GM18519 (cell line): ENCODE measurements around the gene ZFYVE28.

Experiments used
- ATAC-seq: cut with Tn5 transposase; IDR thresholded peaks from one replicate; pipeline ENCODE4 v1.9.1; 2021; ENCODE audit warnings: mild to moderate bottlenecking, moderate library complexity; ENCODE audit not compliant: unreplicated experiment, low FRiP score

Gene ZFYVE28

GRCh38 chr4:2335729-2336101 is 82.7 kb downstream of the ZFYVE28 start:
- ATAC-seq, result no peak

DNA sequence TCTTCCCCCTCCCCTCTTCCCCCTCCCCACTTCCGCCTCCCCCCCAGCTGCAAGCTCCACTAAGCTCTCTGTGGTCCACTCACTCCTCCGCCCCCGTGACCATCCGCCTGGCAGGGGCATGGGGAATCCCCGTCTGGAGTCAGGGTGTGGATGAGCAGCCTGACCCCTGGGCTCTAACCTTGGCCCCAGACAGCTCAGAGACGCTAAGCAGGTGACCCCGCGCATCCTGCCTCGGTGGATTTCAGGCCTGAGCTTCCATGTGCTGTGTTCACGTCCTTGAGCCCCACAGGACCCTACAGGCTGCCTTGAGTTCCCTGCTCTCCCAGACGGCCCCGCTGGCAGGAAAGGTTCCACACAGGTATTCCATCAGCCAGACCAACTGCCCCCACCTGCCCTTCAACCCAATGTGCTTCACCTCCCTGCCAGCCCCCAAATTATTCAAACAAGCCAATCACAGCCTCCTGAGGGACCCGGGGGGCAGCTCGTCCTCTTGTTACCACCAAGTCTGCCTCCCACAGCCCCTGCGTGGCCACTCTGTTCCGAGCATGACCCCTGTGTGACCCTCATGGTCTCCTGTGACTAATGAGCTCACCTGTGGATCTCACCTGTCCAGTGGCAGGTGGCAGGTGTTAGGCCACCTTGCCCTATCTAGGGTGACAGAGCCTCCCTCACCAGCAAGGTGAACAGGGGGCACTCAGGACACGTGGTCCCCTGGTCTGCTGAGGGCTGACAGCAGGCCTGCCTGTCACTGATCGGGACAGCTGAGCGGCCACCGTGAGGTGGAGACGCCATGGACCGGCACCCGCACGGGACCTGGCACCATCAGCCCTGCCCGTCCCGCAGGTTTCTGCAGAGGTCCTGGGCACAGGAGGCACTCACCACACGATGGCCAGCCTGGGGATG is 83.4 kb downstream of the ZFYVE28 start:
- no peak for ATAC-seq

DNA sequence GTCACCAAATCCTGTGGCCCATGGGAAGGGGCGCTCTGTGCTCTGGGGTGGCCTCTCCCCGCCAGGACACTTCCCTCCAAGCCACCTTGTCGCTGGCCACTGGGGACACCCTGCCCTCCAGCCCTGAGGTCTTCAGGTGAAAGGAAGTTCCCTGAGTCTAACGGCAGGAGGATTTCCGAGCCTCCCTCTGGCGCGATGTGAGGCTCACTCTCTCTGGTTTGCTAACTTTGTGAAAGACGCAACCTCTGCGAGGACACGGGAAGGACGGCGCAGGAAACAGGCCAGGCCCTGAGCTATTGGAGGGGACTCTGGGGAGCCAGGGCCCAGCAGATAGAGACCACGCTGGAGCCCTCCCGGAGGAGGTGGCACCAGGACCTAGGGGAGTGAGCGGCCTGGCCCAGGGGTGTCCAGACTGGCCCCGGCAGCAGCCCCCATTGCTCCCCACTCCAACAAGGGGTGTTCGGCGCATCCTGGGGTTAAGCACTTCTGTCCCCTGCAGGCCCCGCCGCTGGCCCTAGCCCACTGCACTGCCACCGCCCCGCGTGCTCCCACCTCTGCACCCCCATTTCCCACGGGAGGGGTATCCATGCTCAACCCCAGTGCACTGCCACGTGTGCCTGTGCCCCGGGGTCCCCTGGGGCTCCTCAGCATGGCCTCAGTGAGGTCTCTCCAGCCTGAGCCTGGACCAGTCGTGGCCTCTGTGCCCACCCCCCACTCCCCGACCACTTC is 84.4 kb downstream of the ZFYVE28 start:
- ATAC-seq, result no peak

- no peak for ATAC-seq
Measured at GRCh38 chr4:2333356-2333841, 85.0 kb downstream of the ZFYVE28 start.

- no peak for ATAC-seq
Measured at GRCh38 chr4:2332976-2333319, 85.5 kb downstream of the ZFYVE28 start.

- ATAC-seq, result no peak
Measured at GRCh38 chr4:2332201-2332975, 86.1 kb downstream of the ZFYVE28 start.

GRCh38 chr4:2331519-2332200 is 86.8 kb downstream of the ZFYVE28 start:
- ATAC-seq, result no peak

- ATAC-seq, result no peak
Measured at GRCh38 chr4:2331043-2331420, 87.4 kb downstream of the ZFYVE28 start.

DNA sequence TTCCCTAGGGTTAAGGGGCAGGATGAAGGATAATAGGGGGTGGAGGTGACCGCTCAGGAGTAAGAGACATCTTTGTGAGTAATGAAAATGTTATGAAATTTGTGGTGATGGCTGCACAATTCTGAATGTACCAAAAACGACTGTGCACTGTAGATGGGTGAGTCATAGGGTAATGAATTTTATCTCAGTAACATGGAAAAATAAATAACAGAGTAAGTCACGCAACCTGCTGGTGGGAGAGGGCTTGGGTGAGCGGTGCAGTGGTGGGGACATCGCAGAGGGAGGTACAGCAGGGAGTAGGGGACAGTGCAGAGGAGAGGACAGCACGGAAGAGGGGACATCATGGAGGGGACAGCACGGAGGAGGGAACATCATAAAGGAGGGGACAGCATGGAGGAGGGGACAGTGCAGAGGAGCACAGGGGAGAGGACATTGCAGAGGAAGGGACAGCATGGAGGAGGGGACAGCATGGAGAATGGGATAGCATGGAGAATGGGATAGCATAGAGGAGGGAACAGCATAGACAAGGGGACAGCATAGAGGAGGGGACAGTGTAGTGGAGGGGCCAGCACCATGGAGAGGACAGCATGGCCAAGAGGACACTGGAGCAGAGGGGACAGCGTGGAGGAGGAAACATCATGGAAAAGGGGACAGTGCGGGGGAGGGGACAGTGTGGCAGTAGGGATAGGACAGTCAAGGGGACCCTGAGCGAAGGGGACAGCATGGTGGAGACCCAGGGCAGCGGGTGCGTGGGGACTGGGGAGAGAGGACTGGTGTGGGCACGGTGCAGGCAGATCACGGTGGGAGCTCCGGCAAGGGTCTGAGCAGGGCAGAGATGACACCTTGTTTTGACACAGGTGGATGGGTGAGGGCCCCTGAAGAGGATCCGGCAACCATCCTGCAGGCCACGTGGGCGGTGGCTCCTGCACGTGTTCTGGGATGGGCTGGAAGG is 88.1 kb downstream of the ZFYVE28 start:
- ATAC-seq, result no peak

DNA sequence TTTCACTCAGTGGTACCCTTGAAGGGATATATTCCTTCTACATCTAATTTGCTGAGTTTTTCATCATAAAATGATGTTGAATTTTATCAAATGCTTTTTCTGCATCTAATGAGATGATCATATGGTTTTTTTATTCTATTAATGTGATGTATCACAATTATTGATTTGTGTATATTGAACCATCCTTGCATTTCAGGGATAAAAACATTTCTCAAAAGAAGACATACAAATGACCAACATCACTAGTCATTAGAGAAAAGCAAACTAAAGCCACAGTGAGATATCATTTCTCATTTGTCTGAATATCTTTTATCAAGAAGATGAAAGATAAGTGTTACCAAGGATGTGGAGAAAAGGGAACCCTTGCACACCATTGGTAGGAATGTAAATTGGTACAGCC is 90.9 kb downstream of the ZFYVE28 start:
- no peak for ATAC-seq

DNA sequence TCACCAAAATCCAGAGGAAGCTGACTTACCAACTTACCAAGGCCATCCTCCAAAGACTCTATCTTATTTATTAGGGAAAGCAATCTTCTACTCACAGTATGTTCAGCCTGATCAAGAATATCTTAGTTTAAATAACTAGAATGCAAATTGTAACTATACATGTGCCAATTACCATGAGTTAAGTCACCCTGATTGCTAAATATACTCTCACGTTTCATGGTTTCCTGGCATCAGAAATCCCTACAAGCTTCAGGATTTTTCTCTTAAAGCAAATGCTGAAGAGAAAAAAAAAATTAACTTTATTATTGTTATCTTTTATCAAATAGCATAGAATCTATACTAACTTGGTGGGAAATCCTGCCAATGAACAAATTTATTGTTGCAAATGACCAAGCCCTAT is 93.6 kb downstream of the ZFYVE28 start:
- no peak for ATAC-seq

DNA sequence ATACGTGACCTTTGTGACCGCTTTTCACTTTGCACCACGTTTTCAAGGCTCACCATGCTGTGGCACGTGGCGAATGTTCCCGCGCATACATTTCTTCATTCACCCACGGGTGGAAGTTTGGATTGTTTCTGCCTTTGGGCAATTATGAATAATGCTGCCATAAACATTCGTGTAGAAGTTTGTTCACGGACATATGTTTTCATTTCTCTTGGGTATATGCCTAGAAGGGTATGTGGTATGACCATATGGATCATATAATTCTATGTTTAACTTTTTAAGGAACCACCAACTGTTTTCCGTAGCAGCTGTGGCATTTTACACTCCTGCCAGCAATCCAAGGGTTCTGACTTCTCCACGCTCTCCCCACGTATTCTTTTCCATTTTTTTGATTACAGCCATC is 95.6 kb downstream of the ZFYVE28 start:
- no peak for ATAC-seq

DNA sequence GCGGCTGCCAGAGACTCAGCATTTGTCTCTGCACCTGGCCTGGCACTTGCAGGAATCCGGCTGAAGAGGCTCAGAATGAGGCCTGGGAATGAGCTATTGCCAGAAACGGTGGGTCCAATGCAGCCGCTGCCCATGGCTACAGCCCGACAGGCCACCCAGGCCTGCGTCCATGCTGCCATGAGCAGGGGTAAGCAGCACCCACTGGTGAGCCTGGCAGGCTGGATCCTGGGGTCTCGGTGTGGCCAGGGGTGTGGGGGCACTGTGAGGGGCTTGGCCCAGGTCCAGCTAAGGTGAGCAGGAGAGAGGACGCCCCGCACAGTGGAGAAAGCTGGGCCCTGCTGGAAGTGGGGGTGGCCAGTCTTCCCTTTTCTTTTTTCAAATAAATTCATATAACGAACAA is 96.2 kb downstream of the ZFYVE28 start:
- no peak for ATAC-seq

DNA sequence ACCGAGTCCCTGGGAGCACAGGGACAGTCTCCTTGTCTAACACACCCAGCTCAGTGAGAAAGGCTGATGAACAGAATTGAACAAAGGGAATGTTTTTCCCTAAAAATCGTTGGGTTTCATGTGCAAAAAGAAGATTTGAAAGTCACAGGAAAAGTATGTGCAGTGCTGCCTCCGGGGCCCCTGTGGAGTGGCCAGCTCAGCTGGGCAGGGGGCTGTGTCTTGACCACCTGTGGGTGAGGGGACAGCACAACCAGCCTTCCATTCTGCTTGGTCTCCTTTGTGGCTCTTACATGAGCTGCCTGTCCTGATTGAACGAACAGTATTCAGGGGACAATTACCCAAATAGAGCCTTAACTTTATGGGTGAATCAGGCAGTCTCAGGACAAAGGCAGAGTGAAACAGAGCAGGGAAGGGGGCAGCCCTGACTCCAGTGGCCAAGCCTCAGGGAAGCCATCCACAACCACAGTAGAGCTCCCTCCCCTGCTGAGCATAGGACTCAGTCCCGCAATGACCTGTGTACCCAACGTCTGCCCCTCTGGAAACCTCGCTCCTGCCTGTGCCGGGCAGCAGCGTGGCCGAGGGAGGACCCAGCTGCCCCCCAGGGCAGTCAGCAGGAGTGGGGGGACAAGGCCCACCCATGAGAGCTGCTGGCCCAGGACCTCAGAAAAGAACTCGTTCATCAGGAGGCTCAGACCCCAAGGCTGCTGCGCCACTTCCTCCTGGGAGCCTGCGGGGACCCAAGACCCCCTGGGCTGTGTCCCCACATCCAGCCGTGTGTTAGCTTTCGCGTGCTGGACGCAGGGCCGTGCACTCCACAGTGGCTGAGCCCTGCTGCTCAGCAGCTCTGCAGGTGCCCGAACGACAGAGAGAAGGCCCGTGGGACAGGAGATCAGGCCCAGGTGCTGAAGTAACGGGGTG is 96.9 kb downstream of the ZFYVE28 start:
- ATAC-seq, result no peak

- ATAC-seq, result no peak
Measured at GRCh38 chr4:2320746-2321145, 97.7 kb downstream of the ZFYVE28 start.

GRCh38 chr4:2320152-2320551 is 98.3 kb downstream of the ZFYVE28 start:
- ATAC-seq, result no peak

DNA sequence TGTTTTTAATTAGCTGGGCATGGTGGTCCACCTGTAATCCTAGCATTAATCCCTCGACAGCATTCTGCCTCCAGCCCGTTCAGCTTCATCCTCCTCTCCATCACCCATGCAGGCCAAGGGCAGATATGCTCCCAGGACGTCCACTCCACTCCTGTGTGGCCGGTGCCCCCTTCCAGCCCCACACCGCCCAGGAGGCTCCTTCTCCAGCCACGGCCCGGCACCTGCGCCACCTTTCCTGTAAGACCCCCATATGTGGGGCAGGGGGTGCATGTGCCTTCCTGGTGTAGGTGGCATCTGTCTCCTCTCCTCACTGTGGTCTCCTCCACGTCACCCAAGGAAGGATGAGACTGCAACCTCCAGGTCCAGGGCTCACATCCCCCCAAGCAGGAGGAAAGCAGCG is 99.6 kb downstream of the ZFYVE28 start:
- no peak for ATAC-seq

DNA sequence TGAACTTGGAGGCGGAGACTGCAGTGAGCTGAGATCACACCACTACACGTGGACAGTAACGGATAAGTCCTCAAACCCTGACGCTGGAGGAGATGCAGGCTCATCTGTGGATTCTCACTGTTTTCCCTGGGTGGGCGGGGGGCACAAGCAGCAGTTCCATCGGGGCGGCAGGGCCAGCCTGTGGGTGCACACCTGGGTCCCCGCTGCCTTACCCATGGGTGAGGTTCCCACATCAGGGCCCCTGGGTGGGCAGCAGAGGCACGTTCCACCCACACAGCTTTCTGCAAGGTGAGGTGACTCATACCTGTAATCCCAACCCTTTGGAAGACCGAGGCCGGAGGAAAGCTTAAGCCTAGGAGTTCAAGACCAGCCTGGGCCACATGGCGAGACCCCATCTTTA is 100.0 kb downstream of the ZFYVE28 start:
- no peak for ATAC-seq
